NCI-H1417 treated with DMSO at 0.1 percent for 48 hours (cell line): ENCODE data around the gene RAB3B.

Experiments used
- DNase-seq: peaks from one replicate; lab custom pipeline; 2025; lab: John Stamatoyannopoulos, UW

The RAB3B gene

DNA sequence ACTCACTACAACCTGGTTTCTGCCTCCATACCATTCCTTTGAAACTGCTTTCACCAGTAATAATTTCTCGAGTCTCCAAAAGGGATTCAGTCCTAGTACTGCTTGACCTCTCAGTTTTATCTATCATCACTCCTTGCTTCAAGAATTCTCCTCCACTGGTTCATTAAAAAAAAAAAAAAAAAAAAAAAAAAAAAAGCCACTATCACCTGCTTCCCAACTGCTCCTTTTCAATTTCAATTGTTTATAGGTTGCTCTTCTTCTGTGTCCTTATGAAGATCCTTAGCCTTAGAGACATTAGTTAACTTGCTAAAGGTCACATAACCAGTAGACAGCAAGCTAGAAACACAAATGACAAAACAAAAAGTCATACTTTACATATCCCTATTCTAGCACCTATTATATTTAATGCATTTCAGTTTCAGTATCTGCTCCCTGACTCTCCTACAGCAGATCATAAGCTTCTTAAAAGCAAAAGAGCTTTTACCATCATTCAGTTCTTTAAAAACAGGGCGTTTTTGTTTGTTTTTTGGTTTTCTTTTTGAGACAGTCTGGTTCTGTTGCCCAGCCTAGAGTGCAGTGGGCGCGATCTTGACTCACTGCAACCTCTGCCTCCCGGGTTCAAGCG lies 119.0 kb downstream of the RAB3B start:
- DNase-seq: no peak

DNA sequence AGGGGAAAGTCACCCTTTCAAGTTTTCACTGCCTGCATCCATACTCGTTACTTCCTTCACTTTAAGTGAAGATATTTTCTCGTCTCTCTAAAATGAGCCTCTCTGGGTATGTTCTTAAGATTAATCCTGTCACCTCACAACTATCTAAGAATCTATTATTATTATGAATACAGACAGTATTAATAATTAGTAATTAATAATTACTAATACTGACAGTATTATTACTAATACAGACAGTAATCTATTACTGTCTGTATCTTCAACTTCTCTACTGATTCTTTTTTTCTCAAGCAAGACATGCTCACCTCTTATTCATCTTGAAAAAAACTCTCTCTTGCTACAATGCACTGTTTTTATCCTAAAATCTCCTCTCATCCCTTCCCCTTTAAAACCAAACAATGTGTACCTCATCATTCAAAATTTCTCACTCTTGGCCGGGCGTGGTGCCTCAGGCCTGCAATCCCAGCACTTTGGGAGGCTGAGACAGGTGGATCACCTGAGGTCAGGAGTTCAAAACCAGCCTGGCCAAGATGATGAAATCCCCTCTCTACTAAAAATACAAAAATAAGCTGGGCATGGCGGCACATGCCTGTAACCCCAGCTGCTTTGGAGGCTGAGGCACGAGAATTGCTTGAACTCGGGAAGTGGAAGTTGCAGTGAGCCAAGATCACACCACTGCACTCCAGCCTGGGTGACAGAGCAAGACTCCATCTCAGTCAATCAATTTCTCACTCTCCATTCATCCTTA lies 119.7 kb downstream of the RAB3B start:
- DNase-seq: no peak

DNA sequence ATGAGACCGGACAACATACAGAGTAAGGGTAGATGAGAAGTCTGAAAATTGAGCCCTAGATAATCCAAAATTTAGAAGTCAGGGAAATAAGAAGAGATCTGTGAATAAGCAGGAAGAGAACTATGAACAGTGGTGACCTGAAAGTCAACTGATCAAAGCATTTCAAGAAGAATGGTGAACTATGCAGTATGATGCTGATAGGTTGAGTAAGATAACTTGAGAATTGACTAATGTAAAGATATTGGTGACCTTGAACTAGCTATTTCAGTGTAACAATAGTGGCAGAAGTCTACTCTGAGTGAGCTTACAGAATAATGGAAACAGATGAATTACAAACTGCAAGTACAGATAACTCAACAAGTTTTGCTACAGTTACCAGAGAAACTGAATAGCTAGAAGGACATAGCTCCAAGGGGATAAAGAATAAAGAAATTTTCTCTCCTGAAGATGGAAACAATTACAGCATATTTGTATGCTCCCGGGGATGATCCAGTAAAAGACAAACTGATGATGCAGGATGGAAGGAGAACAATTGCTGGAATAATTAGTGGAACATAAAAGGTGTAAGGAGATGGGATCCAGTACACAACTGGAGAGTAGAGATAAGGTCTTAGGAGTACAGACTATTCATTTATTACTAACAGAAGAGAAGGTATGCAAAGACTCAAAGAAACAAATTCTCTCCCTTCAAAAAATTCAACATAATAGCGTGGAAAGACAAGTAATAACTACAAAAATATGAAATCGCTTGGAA lies 122.8 kb downstream of the RAB3B start:
- DNase-seq: no peak

DNA sequence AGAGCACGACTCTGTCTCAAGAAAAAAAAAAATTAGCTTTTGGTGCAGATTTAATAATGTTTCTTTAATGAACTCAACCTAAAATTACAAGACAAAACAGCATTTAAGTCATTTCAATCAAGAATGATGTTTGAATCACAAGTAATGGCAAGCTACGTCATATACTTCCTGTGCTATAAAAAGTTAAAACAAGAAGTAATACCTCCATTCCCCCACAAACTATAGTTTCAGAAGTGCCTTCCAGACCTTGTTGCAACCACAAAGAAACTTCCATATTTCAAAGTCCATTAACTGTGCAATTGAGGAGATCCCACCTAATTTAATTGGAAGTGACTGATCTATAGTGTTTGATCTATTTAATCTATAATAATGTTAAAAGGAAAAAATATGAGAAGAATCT lies 127.1 kb downstream of the RAB3B start:
- DNase-seq: no peak

DNA sequence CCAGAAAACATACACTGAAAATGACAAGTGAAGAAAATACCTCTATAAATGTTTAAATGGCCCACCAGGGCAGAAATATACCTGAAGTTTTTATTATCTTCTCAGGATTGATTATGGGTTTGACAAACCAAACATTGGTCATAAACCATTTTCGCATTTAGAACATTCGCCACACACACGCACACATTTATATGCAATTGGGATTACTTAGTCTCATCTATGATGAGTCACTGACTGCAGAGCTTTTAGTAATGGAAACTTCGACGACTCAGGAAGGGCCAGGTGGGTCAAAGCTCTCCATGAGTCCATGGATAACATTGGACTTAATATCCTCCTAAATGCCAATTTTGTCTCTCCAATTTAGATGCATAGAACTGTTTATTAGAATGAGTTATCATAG lies 128.8 kb downstream of the RAB3B start:
- DNase-seq: no peak

DNA sequence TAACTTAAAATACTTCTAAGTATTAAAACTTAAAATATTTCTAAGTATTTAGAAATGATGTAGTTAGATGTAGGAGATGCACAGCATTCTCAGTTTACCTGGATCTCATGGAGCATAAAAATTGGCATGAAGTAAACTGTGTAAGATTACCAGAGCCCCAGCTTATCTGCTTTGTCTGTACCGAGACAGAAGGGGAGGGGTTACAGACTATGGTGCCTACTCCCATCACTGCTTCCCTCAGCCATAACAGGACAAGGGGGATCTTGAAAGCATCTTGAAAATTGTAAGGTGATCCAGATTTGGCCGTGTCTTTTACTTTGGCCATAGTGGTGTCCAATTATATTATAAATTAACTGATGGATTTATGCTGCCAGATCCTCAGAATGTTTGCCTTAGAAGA lies 130.8 kb downstream of the RAB3B start:
- DNase-seq: no peak

DNA sequence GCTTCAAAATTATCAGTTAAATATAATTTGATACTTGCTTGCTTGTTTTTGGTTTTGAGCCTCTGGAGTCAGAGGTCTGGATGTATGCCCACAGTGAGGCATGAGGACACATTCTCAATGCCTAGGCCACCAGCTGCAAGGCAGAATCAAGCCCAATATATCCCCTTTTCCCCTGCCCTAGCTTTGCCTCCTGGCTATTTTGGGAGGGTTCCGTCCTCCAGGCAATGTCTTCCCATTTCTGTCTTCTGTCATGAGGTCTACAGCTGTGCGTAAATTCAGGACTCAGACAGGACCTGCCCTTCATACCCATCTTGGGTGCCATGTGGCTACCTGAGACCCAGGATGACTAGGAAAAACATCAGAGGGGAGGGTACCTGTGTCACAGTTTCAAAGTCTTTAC lies 131.2 kb downstream of the RAB3B start:
- DNase-seq: no peak

DNA sequence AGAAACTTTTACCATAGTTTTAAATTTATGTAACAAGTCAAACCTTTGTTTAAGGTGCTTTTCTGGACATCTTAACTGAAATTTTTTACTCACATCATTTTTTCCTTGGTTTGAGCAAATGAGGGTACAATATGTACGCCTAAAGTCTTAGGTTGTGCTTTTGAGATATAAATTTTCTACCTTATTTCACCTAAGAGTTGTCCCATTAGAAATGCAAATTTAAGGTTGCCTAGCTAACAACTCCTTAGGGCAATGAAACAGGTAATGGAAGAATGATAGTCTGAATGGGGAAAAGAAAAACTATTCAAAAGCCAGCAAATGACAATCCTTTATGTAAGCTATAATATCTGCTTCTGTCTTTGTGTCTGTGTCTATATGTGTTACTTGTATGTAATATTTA lies 131.6 kb downstream of the RAB3B start:
- no peak for DNase-seq
